ENCODE results near the gene ABHD8. TPM values are rescaled to one million over a fixed set of nuclear protein-coding genes. Genes with fewer than 3 reads are reported as not detected.

Gene ABHD8
- total RNA-seq, 4 donors from 2014 or later: 9.7 to 15.7 (median 13.6) TPM

DNA sequence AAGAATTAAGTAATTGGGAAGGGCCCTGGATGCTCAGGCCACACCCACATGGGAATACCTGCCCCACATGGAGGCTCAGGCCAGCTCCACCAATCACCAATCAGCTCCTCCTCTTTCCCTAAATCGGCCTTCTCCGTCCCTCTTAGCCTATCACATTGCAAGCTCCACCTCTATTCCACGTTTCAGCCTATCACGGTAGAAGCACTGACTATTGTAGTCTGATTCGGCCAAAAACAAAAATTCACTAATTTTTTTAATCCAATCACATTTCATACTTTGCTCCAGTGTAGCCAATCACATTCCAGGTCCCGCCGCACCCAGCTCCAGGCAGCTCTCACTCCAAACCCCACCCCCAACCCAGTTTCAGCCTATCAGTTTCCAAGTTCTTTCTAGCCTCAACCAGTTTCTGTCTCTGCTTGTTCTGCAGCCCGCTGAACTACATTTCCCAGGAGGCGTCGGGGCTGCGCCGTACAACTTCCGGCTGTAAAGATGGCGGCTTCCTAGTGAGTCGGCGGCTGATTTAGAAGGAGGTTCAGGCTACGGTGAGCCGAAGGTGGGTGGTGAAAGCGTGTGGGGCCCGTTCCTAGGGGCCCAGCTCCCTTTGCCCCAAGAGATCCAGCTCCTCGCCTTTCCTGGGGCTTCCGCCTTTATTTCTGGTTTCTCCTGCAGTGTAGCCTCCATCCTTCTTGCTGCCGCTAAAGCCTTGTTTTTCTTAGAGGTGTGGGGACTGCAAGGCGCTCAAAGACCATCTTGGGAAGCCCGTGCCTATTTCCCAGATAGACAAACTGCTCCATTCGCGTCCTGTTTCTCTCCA, 36.0 kb downstream of the ABHD8 start, which contains the start of gene BABAM1:
Gene BABAM1 (plus strand): TSS at position 469 of the 814 bp plus-strand sequence. CDS start 1,364 bp downstream, outside the sequence.
- TF ChIP-seq, protein P1, sequence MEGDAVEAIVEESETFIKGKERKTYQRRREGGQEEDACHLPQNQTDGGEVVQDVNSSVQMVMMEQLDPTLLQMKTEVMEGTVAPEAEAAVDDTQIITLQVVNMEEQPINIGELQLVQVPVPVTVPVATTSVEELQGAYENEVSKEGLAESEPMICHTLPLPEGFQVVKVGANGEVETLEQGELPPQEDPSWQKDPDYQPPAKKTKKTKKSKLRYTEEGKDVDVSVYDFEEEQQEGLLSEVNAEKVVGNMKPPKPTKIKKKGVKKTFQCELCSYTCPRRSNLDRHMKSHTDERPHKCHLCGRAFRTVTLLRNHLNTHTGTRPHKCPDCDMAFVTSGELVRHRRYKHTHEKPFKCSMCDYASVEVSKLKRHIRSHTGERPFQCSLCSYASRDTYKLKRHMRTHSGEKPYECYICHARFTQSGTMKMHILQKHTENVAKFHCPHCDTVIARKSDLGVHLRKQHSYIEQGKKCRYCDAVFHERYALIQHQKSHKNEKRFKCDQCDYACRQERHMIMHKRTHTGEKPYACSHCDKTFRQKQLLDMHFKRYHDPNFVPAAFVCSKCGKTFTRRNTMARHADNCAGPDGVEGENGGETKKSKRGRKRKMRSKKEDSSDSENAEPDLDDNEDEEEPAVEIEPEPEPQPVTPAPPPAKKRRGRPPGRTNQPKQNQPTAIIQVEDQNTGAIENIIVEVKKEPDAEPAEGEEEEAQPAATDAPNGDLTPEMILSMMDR (IDR thresholded peaks at IDR 0.05): no peak
- TF ChIP-seq POLR2AphosphoS5 (IDR thresholded peaks at IDR 0.05) (peak in 1 of 3 donors; percentile 54), EP300 (IDR thresholded peaks at IDR 0.05) (no peak), POLR2A (IDR thresholded peaks at IDR 0.05) (no peak)
- Histone ChIP-seq H3K4me3 (peak within 1 kb of the TSS; percentile 79), H3K9me3 (no peaks in the 10 kb centered on the region), H3K27me3 (no peaks in the 10 kb centered on the region), H3K36me3 (peaks cover 24% of the 10 kb centered on the region), H3K27ac (peak within 1 kb of the TSS; percentile 72), H3K4me1 (peaks cover 16% of the 10 kb centered on the region)
- peak; percentile 97 to 98 for DNase-seq (ENCODE audit: low spot score in 2 of 2)
- under 1% methylated on average over 27 of the region's 27 CpGs for WGBS

- peaks cover 16% of the 10 kb centered on the region for H3K4me1 ChIP-seq
- no peaks in the 10 kb centered on the region for H3K27me3 ChIP-seq
- 75% methylated on average over 12 of the region's 12 CpGs for WGBS
- no peaks in the 10 kb centered on the region for H3K9me3 ChIP-seq
- no peak for DNase-seq (ENCODE audit: low spot score in 2 of 2)
- no peak overlapping the region for H3K4me3 ChIP-seq
- peaks cover 18% of the 10 kb centered on the region for H3K36me3 ChIP-seq
- TF ChIP-seq POLR2AphosphoS5 (IDR thresholded peaks at IDR 0.05): no peak
- no peak for TF ChIP-seq POLR2A (IDR thresholded peaks at IDR 0.05)
- no peak for TF ChIP-seq EP300 (IDR thresholded peaks at IDR 0.05)
- TF ChIP-seq, protein P1 (IDR thresholded peaks at IDR 0.05): no peak
- no peak overlapping the region for H3K27ac ChIP-seq
These were observed 36.6 kb downstream of the ABHD8 start for GRCh38 chr19:17266589-17266974.

DNA sequence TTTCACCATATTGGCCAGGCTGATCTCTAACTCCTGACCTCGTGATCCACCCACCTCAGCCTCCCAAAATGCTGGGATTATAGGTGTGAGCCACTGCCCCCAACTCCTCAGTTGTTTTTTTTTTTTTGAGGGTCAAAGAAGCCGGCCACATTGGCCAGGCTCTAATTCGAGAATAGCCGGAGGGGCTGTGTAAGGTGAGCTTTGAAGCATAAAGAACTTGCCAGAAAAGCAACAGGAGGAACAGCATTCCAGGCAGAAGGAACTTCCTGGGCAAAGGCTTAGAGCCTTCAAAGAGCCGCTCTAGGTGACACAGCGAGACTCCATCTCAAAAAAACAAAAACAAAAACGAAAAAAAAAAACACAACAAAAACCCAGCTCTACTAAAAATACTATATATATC, 37.2 kb downstream of the ABHD8 start:
- WGBS: 77% methylated on average over 7 of the region's 7 CpGs
- H3K4me1 ChIP-seq: peaks cover 16% of the 10 kb centered on the region
- TF ChIP-seq EP300 (IDR thresholded peaks at IDR 0.05) (no peak), POLR2AphosphoS5 (IDR thresholded peaks at IDR 0.05) (no peak), POLR2A (IDR thresholded peaks at IDR 0.05) (no peak)
- TF ChIP-seq, protein P1 (IDR thresholded peaks at IDR 0.05): no peak
- H3K27ac ChIP-seq: no peak overlapping the region
- no peak overlapping the region for H3K4me3 ChIP-seq
- no peaks in the 10 kb centered on the region for H3K9me3 ChIP-seq
- H3K27me3 ChIP-seq: no peaks in the 10 kb centered on the region
- DNase-seq (ENCODE audit: low spot score in 2 of 2): no peak
- H3K36me3 ChIP-seq: peaks cover 12% of the 10 kb centered on the region

GRCh38 chr19:17264641-17264979, 38.6 kb downstream of the ABHD8 start, which contains the start of gene USHBP1:
TSS of gene USHBP1 (minus strand) at chr19:17264745. CDS start at chr19:17264299, 446 bp downstream.
- peaks cover 16% of the 10 kb centered on the region for H3K4me1 ChIP-seq
- peaks cover 3% of the 10 kb centered on the region for H3K36me3 ChIP-seq
- TF ChIP-seq, protein P1 (IDR thresholded peaks at IDR 0.05): no peak
- no peak for TF ChIP-seq POLR2AphosphoS5 (IDR thresholded peaks at IDR 0.05)
- TF ChIP-seq POLR2A (IDR thresholded peaks at IDR 0.05): no peak
- TF ChIP-seq EP300 (IDR thresholded peaks at IDR 0.05): no peak
- DNase-seq (ENCODE audit: low spot score in 2 of 2): no peak
- peak within 1 kb of the TSS; percentile 26 for H3K4me3 ChIP-seq
- H3K27me3 ChIP-seq: no peaks in the 10 kb centered on the region
- no peaks in the 10 kb centered on the region for H3K9me3 ChIP-seq
- WGBS: 40% methylated on average over 5 of the region's 5 CpGs
- peak within 1 kb of the TSS; percentile 6 for H3K27ac ChIP-seq

Data from suprapubic skin (tissue), 4 donors.